ENCODE results near the gene NRIP1.

DNA sequence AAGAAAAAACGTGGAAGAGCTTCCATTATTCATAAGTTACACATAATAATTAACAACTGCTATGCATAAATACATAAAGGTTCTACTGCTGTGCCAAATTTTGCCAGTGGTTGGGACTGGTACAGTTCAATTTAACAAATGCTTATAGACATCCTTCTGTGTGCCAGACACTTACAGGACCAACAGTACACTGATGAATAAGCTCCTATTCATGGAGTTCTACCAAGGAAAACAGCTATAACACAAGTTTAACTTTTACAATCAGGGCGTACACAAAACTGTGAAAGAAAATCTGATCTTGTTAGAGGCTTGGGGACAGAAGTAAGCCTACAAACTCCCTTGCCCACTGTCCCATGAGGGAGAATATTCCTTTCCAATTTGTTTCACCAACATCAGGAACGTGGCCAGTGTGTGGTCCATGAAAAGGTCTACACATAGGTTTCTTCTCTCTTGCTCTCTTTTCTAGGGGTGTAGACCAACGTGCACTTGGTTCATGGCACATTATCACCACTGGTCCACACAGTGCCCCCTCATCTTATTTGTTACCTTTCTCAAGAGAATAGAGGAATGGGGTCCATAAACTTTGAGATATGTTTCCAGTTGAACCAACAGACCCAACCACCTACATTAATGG lies 10.1 kb downstream of the NRIP1 start:
- TF ChIP-seq, protein P1, sequence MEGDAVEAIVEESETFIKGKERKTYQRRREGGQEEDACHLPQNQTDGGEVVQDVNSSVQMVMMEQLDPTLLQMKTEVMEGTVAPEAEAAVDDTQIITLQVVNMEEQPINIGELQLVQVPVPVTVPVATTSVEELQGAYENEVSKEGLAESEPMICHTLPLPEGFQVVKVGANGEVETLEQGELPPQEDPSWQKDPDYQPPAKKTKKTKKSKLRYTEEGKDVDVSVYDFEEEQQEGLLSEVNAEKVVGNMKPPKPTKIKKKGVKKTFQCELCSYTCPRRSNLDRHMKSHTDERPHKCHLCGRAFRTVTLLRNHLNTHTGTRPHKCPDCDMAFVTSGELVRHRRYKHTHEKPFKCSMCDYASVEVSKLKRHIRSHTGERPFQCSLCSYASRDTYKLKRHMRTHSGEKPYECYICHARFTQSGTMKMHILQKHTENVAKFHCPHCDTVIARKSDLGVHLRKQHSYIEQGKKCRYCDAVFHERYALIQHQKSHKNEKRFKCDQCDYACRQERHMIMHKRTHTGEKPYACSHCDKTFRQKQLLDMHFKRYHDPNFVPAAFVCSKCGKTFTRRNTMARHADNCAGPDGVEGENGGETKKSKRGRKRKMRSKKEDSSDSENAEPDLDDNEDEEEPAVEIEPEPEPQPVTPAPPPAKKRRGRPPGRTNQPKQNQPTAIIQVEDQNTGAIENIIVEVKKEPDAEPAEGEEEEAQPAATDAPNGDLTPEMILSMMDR (IDR thresholded peaks at IDR 0.05; ENCODE audit: insufficient read depth, low read length, poor library complexity, severe bottlenecking), result no peak
- no peak for TF ChIP-seq EZH2phosphoT487 (conservative IDR thresholded peaks at IDR 0.05; ENCODE audit: low read length)

Data from SU-DHL-6 (cell line).